DMS53 (cell line): ENCODE data around the gene SLC22A8.
"Not testable (repeated sequence)": the region's sequence is repeated elsewhere in the genome, so short reads cannot be mapped to it uniquely, and the experiment has no call there.

Experiments used
- DNase-seq: peaks from one replicate; lab custom pipeline; 2025; lab: John Stamatoyannopoulos, UW

SLC22A8 gene

DNA sequence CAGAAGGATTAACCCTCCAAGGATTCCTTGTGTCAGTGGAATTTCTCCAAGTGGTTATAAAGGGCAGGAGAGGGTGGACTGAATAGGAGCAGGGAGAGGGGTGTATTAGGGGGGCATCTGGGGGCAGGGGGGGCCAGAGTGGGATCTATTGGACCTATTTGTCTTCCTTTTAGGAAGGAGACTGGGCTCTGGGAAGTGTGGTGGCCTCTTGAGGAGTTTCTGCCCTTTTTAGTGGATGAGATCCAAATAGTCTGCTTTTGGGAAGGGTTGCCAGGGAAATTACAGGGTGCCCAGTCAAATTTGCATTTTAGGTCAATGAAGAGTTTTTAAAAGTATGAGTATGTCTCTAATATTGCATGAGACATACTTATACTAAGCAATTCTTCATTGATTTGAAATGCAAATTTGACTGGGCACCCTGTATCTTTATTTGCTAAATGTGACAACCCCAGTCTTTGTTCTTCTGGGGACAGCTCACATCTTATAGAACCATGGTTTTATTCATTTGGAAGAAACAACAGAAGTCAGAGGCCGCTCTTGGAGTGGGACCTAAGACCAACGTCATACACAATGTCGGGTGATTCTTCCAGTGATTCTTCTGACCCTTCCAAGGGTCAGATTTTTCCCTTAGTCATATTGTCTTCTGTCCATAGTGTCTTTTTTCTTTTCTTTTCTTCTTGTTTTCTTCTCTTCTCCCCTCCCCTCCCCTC, 30.4 kb downstream of the SLC22A8 start:
- DNase-seq, result no peak

DNA sequence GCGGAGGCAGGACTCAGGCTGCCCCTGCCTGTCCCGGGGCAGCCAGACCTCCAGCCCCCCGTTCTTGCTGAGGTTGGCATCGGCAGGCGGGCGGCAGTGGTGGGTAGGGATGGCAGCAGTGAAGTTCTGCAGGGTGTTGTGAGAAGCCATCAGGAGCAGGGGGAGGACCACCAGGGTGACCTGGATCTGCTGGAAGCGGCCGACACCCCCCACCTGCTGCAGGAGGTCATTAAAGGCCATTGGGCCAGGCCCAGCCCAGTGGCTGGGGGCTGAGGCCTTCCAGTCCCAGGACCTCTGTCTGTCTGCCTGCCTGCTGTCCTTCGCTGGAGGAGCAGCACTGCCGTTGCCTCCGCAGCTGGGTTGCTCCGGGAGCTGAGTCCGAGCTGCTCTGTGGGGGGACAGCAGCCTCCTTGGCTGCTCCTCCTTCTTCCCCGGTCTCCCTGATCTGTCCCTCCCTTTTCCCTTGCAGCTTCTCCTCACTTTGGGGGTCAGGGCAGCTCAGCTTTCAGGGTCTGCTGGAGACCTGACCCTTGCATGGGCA, 31.1 kb downstream of the SLC22A8 start, which contains the start of gene SLC22A6:
TSS of gene SLC22A6 (minus strand) at position 517 of the 541 bp plus-strand sequence. CDS start at position 240, 277 bp downstream.
- DNase-seq, result no peak

DNA sequence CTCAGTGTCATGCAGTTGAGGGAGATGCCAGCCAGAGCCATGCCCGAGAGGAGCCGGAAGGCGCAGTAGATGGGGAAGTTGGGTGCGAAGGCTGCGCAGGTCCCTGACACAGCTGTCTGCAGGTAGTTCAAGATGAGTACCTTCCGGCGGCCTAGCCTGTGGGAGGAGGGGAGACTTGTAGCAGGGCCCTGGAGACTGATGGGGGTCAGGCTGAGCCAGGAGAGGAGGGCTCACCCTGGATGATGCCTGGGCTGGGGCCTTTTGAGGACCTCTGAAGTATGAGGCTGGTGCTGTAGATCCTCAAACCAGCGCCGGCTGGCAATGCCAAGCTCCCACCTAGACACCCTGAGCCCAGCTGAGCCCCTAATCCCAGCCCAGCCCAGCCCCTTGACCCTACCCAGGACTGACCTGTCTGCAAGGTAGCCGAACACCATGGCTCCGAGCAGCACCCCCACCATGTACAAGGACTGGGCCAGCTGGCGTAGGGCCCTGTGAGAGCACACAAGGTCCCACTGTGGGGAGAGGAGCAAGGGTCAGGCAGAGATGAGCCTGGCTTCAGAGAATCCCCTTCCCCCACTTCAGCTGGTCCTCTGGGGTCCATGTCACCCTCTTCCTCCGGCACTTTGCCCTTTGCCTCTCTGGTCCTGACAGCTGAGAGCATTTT, 32.0 kb downstream of the SLC22A8 start:
- no peak for DNase-seq

DNA sequence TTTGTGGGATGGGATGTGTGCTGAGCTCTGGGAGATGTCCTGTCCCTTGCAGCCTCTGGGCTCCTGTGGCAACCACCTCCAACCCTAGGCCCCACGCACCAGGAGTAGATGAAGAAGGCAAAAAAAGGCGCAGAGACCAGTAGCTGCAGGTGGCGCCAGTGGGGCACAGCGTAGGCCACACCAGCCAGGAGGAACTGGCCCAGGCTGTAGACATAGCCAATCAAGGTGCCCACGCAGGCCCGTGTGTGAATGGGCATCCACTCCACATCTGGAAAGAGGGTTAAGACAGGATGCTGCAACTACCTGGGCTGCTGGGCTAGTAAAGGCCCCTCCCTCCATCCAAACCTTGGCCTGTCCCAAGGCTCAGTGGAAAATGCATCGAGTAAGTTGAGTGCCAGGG, 33.9 kb downstream of the SLC22A8 start:
- DNase-seq, result no peak

DNA sequence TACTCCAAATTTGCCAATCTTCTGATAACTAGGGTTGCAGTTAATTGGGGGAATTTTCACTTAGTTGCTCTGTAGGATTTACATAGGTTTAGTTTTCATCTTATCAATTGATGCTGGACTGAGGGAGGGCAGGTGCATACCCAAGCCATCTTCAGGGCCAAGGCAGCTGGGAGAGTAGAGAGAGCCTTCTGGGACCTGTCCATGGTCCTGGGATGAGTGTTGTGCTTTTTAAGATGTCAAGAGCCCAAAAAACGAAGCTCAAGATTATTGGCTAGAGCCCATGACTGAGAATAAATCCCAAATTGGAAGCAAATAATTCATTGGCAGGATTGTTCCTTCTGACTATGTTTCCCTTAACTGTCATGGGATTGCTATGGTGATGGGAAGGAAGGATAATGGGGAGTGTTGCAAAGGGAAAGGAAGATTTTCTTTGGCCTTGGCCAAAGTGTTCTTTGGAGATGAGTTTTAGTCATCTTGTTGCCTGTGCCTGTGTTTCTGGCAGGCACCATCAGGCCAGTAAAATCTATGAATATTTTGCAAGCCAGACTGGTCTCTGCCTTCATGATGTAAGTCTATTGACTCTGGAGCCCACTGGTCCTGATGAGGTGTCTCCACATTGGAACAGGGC, 35.4 kb downstream of the SLC22A8 start:
- no peak for DNase-seq

DNA sequence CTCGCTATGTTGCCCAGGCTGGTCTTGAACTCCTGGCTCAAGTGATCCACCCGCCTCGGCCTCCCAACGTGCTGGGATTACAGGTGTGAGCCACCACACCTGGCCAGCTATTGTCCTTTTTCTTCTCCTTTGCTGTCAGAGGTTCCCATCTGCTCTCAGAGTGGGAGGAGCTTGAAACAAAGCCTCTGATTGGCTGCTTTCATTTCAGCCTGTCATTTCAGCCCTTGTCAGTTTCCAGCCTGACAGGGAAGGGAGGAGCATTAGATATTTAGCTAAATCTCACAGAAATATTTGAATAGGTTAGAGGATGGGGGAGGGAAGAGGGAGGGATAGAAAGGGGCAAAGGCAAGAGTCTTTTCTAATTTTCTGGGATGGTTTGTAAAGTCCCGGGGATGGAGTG, 39.5 kb downstream of the SLC22A8 start:
- DNase-seq, result no peak

DNA sequence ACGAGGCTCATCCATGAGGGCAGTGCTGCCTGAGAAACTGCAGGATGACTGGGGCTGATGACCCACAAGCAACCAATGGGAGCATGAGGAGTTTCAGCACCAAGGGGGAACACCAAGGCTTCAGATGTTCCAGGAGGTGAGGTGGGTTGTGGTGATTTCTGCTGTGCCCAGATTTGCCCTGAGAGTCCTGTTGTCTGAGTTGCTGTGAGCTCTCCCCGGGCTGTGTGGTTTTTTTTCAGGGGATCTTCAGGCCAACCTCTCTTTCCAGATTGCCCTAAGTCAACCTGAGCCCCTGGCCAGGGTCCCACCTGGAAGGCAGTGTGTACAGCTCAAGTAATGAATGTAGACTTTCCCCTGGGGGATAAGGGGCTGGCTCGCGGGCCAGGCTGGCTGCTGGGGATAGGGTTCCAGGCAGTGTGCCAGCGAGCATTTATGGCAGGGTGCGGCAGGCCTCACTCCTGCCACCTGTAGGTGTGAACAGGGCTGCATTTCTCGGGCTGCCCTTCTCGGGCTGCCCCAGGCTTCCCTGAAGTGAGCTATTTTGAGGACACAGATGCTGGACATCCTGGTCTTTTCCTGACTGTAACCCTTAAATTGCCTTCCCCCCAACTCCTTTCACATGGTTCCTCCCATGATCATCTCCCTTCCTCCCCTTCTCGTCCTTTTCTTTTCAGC, 40.7 kb downstream of the SLC22A8 start:
- DNase-seq, result peak; percentile 48

DNA sequence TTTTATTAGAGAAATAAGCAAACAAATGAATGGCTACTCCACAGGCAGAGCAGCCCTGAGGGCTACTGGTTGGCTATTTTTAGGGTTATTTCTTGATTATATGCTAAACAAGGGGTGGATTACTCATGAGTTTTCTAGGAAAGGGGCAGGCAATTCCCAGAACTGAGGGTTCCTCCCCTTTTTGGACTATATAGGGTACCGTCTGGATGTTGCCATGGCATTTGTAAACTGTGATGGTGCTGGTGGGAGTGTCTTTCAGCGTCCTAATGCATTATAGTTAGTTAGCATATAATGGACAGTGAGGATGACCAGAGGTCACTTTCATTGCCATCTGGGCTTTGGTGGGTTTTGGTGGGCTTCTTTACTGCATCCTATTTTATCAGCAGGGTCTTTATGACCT, 50.1 kb downstream of the SLC22A8 start:
- DNase-seq, result no peak

DNA sequence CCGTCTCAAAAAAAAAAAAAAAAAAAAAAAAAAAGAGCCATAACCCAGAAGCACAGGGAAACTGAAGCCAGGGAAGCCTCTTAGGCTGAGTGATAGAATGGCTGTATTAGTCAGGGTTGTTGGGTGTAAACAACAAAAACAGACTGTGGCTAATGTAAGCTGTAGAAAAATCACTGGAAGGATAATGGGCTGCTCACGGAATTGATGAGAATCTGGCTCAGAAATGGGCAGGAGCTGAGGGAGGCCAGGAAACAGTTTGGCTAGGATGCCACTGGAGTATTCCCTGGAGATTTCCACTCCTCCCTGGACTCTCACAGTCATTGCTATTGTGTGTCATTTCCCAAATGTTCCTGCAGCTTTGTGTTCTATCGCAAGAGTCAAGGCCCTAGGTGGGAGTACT, 53.2 kb downstream of the SLC22A8 start:
- no peak for DNase-seq

DNA sequence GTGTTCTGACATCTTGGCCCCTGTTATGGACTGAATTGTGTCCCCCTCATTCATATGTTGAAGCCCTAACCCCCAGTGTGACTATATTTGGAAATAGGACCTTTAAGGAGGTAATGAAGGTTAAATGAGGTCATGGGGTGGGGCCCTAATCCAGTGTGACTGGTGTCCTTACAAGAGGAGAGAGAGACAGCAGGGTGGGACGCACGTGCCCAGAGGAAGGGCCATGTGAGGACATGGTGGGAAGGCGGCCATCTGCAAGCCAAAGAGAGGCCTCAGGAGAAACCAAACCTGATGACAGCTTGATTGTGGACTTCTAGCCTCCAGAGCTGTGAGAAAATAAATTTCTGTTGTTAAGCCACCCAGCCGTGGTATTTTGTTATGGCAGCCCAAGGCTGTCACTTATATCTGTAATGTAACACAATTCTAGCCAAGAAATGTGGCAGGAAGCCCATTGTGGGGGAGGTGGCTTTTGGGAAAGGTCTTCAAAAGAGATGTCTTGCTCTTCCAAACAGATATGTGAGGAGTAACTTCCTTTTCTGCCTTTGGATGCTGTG, 54.5 kb downstream of the SLC22A8 start:
- no peak for DNase-seq

DNA sequence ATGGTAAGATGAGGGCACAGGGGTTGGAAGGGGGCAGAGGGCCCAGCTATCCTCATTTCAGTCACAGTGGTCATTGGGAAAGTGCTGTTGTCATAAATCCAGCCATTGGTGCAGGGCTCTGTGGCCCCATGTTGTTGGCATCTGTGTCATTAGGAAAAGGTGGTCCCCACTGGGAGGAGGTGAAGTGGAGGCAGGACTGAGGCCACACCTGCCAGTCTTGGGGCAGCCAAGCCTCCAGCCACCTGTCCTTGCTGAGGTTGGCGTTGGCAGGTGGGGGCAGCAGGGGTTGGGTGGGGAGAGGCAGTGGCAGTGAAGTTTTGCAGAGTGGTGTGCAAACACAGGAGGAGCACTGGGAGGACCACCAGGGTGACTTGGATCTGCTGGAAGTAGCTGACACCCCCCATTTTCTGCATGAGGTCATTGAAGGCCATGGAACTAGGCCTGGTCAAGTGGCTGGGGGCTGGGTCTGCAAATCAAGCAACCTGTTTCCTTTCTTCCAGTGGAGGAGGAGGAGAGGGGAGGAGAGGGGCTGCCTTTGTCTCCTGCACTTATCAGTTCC, 56.1 kb downstream of the SLC22A8 start:
- DNase-seq, result no peak

DNA sequence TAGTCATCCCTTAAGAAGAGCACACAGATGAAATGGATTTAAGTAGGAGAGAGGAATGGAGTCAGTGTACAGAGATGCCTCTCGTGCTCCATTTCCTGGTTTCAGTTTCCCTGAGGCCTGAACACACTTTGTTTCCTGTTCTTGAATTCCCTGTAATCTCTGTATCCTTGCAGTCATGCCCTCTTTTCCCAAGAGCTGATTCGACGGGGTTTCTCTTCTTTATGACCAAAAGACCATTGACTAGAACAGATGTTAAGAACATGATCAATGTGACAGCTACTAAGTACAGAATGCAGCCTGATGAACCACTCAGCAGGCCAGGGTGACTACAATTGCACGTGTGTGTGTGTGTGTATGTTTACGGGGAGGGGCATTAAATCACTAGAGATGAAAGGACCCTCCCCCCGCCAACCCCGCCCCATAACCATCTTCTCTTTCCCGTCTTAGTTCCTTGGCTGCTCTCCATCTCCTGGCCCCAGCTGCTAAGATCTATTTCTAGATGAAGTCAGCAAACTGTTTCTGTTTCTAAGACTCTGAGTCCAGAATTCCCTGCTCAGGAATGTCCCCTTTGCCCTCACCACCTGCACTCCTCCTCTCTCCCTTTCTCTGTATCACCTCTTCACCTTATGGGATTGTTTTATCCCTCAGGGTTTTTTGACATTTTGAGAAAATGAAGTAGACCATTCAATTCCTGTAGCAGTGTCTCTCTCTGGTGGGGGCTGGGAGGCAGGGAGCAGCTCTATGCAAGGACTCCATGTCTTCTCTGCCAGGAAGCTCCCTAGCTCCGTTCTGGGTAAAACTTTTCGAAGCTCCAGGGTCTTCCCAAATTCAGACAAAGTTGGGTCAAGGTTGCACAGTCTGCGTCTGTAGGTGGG, 56.9 kb downstream of the SLC22A8 start:
- peak; percentile 22 for DNase-seq

DNA sequence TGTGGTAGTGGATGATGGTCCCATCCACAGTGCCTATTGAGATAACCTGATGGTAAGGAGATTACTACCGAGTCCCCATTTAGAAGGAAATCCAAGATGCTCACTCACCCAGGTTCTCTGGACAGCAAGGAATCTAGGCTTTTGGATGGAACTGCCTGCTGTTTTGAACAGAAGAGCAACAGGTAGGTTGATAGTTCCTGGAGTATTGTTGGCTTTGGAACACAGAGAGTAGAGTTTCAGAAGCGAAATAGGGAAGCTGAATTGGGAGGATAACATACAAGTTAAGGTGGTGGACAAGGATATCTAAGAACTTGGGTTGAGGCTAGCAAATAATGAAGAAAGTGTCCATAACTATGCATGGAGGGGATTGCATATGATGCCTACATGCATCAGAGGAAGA, 58.5 kb downstream of the SLC22A8 start:
- no peak for DNase-seq

DNA sequence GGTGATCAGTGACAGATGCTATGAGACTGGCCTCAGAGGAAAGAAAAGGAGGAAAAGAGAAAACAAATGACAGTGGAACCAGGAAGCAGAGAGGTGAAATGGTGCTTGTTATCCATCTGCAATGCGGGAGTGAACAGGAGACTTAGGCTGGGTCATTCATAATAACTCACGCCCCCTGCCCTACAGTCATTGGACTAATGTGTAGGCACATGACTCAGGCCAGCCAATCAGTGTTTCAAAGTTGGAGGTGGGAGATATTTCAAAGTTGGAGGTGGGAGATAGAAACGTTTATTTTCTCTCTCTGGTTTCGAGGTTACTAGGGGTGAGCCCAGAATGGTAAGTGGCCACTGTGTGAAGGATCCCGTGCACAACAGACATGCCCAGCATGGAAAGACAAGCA, 61.2 kb downstream of the SLC22A8 start:
- DNase-seq, result no peak

DNA sequence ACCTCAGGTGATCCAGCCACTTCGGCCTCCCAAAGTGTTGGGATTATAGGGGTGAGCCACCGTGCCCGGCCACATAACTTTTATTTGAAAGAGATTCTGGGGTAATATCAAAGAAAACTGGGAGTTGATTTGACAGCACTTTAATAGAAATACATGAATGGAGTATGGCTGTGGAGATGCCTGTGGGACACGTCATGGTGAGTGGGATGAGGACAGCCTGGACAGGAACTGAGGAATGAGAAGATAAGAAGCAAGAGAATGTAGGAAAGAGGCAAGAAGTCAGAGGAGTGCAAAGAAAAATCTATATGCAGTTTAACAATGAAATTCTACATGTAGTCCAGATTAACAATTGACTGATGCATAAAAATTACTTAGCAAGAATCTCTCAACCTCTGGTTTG, 61.8 kb downstream of the SLC22A8 start:
- no peak for DNase-seq

DNA sequence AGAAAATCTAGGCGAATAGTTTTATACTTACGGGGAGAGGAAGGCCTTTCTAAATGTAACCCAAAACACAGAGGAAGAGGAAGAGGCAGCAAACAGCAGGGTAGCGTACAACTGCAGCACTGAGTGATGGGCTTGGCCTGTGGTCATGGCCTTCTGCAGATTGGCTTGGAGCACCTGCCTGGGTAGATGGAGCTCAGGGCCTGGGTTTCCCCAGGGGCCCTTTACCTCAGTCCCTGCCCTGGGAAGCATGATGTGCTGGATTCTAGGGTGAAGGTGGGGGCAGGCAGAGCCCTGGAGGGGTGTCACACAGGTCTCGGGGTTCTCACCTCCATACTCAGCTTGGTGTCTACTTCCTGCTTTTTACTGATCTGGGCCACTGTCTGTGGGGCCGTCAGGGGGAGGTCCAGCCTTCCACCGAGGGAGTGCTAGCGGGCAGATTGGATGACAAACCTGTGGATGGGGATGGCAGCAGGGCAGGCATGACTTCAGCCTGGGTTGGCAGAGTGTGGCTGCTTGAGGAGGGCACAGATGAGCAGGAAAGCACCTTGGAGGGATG, 66.8 kb downstream of the SLC22A8 start:
- no peak for DNase-seq

DNA sequence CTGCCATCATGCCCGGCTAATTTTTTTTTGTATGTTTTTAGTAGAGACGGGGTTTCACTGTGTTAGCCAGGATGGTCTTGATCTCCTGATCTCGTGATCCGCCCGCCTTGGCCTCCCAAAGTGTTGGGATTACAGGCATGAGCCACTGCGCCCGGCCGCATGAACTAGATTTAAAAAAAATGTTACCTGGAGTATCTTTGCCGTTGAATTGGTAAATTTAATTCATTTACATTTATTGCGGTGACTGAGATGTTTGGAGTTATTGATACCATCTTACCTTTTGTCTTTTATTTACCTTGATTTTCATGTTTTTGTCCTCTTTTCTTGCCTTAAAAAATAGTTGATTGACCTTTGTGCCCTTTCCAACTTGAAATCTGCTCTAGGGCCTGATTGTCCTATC, 70.1 kb downstream of the SLC22A8 start:
- not testable (repeated sequence) for DNase-seq
